GM12873 (cell line): Measurements from ENCODE around the gene NR0B1.

Source experiments
- CTCF ChIP-seq: IDR thresholded peaks from 2 replicates; pipeline ENCODE4 v1.5.1; 2012; ENCODE audit warnings: low read depth, mild to moderate bottlenecking, moderate library complexity, low read length, control low read depth; ENCODE audit not compliant: insufficient read depth; ENCODE audit errors: missing control alignments

The NR0B1 gene

GRCh38 chrX:30262763-30263162 is 46.4 kb downstream of the NR0B1 start:
- TF ChIP-seq CTCF = no peak

GRCh38 chrX:30261012-30261411 is 48.2 kb downstream of the NR0B1 start:
- TF ChIP-seq CTCF = no peak

- no peak for TF ChIP-seq CTCF
Measured at GRCh38 chrX:30259927-30260326, 49.3 kb downstream of the NR0B1 start.
